H1 (cell line): ENCODE data around the gene GP9. TPM values are rescaled to one million over a fixed set of nuclear protein-coding genes. Genes with fewer than 3 reads are reported as not detected.

ENCODE experiments used
- BRCA1 ChIP-seq: IDR thresholded peaks from 2 replicates; pipeline ENCODE4 v1.6.1; 2012; ENCODE audit warnings: low read depth, low read length, improper control_type of control experiment
- CEBPB ChIP-seq: IDR thresholded peaks from 2 replicates; pipeline ENCODE4 v1.6.1; 2012; ENCODE audit warnings: low read depth, low read length
- FOSL1 ChIP-seq: IDR thresholded peaks from 2 replicates; pipeline ENCODE4 v1.6.1; 2011; ENCODE audit warnings: mild to moderate bottlenecking, low read depth, low read length, moderate library complexity; ENCODE audit not compliant: insufficient read depth
- NANOG ChIP-seq: IDR thresholded peaks from 2 replicates; pipeline ENCODE4 v1.6.1; 2011; ENCODE audit warnings: low read length, low read depth, mild to moderate bottlenecking, inconsistent platforms; ENCODE audit not compliant: insufficient read depth, poor library complexity, severe bottlenecking
- RFX5 ChIP-seq: IDR thresholded peaks from 2 replicates; pipeline ENCODE4 v1.6.1; 2011; ENCODE audit warnings: low read depth, low read length, improper control_type of control experiment, borderline replicate concordance
- SIX5 ChIP-seq: IDR thresholded peaks from 2 replicates; pipeline ENCODE4 v1.6.1; 2011; ENCODE audit warnings: mild to moderate bottlenecking, low read depth, low read length
- USF2 ChIP-seq: IDR thresholded peaks from 2 replicates; pipeline ENCODE4 v1.6.1; 2011; ENCODE audit warnings: low read length, improper control_type of control experiment
- ZNF274 ChIP-seq: IDR thresholded peaks from 2 replicates; pipeline ENCODE4 v1.7.0; 2012; ENCODE audit warnings: low read length, borderline replicate concordance; ENCODE audit errors: extremely low read depth
- polyA plus RNA-seq, 7 experiments: library from polyadenylated mRNA; depleted of rRNA in 3 of 7; stranded (reverse) in 5 of 7; unstranded in 2 of 7; fragments of >200 nt in 5 of 7; fragments of 200-250 nt in 2 of 7; gene quantifications; 1 replicate in 5 of 7; 2 replicates in 1 of 7; 4 replicates in 1 of 7; pipeline versions ENCODE4 v1.2.1 to v1.2.3, GENCODE V29; 2011 to 2013; ENCODE audit warnings: missing spikeins in 2 of 7, mixed read lengths in 2 of 7
- total RNA-seq: library from RNA; stranded (reverse); fragmentation: NEBNext Ultra II Directional; extraction: Animal tissue kit (Norgen Biotek cat#: 25700); gene quantifications from 2 replicates; pipeline ENCODE4 v1.2.1, GENCODE V29; 2021

Gene GP9
- total and polyA plus RNA-seq, 2 of the 8 experiments (the other 6 are each of a cell fraction or from before 2014, with no cell fraction given), result not detected

DNA sequence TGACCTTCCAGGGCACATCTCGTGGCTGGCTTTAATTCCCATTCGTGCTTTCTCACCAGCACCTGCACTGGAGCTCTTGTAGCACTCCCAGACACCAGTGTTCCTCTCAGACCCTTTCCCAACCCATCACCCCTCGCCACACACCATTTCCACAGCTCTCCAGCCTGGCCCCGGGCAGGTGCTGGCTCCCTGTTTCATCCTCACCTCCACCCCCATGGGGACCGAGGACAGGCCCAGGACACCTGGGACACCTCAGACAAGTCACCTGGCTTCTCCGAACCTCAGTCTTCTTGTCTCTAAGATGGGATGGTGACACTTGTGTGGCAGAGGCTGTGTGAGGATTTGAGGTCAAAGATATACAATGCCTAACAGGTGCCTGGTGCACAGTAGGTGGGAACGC is 27.4 kb upstream of the GP9 start (continued):
- TF ChIP-seq FOSL1 (no peak), USF2 (no peak), ZNF274 (no peak), SIX5 (no peak), BRCA1 (no peak), RFX5 (no peak), CEBPB (no peak), NANOG (no peak)
